ENCODE measurements around the gene TP53BP2.

The TP53BP2 gene

DNA sequence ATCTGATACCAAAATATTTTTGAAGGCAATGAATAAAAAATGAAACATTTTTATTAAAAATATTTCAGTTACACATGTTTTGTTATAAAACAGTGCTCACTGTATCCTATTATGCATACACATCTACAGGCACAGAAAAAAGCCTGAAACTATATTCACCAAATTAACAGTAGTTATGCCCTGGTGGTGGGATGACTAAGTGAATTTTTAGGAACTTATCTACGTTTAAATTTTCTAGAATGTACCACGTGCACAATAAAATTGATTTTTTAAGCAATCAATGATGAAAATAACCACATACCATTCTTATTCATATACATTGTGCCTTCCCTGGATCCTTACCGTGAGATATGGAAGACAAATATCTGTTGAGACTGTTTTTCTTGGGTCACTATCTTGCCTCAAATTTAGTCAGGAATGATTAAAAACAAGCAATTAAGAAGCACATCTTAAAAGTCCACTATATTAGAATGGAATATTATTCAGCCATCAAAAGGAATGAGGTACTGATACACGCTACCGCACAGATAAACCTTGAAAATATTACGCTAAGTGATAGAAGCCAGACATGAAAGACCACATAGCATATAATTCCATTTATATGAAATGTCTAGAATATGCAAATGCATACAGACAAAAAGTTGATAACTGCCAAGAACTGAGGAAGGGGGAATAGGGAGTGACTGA, 17.4 kb downstream of the TP53BP2 start:
- no peak overlapping the region for H3K4me3 ChIP-seq (ENCODE audit: low read depth, low read length)
- no peak for DNase-seq (ENCODE audit: low read depth)
- TF ChIP-seq, protein P1, sequence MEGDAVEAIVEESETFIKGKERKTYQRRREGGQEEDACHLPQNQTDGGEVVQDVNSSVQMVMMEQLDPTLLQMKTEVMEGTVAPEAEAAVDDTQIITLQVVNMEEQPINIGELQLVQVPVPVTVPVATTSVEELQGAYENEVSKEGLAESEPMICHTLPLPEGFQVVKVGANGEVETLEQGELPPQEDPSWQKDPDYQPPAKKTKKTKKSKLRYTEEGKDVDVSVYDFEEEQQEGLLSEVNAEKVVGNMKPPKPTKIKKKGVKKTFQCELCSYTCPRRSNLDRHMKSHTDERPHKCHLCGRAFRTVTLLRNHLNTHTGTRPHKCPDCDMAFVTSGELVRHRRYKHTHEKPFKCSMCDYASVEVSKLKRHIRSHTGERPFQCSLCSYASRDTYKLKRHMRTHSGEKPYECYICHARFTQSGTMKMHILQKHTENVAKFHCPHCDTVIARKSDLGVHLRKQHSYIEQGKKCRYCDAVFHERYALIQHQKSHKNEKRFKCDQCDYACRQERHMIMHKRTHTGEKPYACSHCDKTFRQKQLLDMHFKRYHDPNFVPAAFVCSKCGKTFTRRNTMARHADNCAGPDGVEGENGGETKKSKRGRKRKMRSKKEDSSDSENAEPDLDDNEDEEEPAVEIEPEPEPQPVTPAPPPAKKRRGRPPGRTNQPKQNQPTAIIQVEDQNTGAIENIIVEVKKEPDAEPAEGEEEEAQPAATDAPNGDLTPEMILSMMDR (IDR thresholded peaks at IDR 0.05; ENCODE audit: low read depth, low read length) = no peak
- TF ChIP-seq MYC (IDR thresholded peaks at IDR 0.05; ENCODE audit: low read depth, low read length) (no peak), POLR2A (IDR thresholded peaks at IDR 0.05; ENCODE audit: extremely low read depth, insufficient read length) (no peak)
- TF ChIP-seq, protein P2, sequence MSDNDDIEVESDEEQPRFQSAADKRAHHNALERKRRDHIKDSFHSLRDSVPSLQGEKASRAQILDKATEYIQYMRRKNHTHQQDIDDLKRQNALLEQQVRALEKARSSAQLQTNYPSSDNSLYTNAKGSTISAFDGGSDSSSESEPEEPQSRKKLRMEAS (IDR thresholded peaks at IDR 0.05; ENCODE audit: low read depth, low read length) = no peak

DNA sequence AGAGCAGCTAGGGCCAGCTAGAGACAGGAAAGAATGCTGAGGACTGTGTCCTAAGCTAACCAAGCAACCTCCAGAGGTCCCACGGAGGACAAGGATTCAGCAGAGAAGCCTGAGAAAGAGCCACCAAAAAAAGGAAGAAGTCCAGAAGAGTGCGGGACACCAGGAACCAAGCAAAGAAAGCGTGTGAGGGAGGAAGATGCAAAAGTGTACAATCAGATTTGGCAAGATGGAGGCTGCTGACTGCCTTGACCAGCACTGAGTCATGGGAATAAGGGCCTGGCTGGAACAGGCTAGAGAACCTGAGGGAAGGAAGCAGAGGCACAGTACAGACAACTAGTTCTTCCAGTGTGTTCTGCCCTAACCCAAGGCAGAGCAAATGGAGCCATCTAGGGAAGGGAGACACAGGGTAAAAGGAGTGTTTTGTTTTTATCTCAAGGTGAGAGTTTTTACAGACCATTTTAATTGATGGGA, 18.5 kb downstream of the TP53BP2 start:
- peak; percentile 69 for DNase-seq (ENCODE audit: low read depth)
- H3K4me3 ChIP-seq (ENCODE audit: low read depth, low read length) = peak overlapping the region; percentile 3

DNA sequence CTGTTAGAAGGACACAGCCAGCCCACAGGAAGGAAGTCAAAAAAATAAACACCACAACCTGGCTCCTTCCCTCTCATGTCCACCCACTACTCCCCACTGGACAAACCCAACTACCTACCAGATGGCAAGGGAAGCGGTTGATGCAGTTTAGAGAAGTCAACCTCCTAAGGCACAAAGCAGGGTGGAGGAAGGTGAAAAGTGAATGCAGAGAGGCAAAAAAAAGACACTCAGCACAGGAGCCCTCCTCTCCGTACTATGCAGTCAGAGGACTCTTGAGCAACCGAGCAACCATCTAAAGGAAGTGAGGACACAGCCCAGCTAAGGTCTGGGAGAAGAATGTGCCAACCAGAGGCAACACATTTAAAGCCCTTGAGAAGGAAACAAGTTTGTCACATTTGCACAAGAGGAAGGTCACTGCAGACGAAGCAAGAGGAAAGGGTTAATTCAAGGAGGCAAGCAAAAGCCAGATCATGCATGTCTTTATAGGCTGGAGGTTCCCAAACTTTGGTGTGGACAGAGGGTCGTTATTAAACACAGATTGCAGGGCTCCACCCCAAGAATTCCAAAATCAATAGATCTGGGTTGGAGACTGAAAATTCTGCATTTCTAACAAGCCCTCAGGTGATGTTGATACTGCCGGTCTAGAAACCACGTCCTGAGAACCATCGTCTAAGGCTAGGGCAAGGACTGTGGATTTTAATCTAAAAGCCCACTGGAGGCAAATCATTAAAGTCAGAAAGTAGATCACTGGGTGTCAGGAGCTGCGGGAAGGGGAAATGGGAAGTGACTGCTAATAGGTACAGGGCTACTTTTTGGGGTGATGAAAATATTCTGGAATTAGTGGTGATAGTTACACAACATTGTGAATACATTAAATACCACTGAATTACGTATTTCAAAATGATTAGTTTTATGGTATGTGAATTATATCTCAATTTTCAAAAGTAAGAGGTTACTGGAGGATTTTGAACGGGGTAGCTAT, 19.7 kb downstream of the TP53BP2 start:
- TF ChIP-seq, protein P1 (IDR thresholded peaks at IDR 0.05; ENCODE audit: low read depth, low read length) = no peak
- TF ChIP-seq POLR2A (IDR thresholded peaks at IDR 0.05; ENCODE audit: extremely low read depth, insufficient read length) (peak; percentile 25), MYC (IDR thresholded peaks at IDR 0.05; ENCODE audit: low read depth, low read length) (peak; percentile 51; the same call in 1 of the 2 replicates)
- TF ChIP-seq, protein P2 (IDR thresholded peaks at IDR 0.05; ENCODE audit: low read depth, low read length) = peak; percentile 67
- peak; percentile 96 for DNase-seq (ENCODE audit: low read depth)
- H3K4me3 ChIP-seq (ENCODE audit: low read depth, low read length) = peak overlapping the region; percentile 56

More for the DNA sequence above, 18.5 kb downstream of the TP53BP2 start:
- TF ChIP-seq, protein P1 (IDR thresholded peaks at IDR 0.05; ENCODE audit: low read depth, low read length) = no peak
- TF ChIP-seq POLR2A (IDR thresholded peaks at IDR 0.05; ENCODE audit: extremely low read depth, insufficient read length) (no peak), MYC (IDR thresholded peaks at IDR 0.05; ENCODE audit: low read depth, low read length) (no peak)
- TF ChIP-seq, protein P2 (IDR thresholded peaks at IDR 0.05; ENCODE audit: low read depth, low read length) = no peak

DNA sequence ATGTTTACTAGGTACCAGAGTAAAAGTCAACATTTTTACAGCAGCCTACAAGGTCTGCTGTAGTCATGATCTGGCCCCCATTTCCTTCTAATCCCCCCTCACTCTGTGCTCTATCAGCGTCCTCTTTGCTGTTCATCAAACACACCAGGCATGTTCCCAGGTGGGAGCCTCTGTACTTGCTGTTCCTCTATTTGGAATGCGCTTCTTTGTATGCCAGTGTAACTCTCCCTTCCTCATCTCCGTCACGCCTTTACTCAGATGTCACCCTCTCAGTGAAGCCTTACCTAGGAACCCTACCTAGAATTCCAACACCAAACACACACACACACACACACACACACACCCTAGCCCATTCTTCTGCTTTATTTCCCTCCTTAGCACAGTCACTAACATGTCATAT, 21.0 kb downstream of the TP53BP2 start:
- peak overlapping the region; percentile 56 for H3K4me3 ChIP-seq (ENCODE audit: low read depth, low read length)
- TF ChIP-seq MYC (IDR thresholded peaks at IDR 0.05; ENCODE audit: low read depth, low read length) (no peak), POLR2A (IDR thresholded peaks at IDR 0.05; ENCODE audit: extremely low read depth, insufficient read length) (no peak)
- TF ChIP-seq, protein P2 (IDR thresholded peaks at IDR 0.05; ENCODE audit: low read depth, low read length) = no peak
- TF ChIP-seq, protein P1 (IDR thresholded peaks at IDR 0.05; ENCODE audit: low read depth, low read length) = no peak
- no peak for DNase-seq (ENCODE audit: low read depth)

DNA sequence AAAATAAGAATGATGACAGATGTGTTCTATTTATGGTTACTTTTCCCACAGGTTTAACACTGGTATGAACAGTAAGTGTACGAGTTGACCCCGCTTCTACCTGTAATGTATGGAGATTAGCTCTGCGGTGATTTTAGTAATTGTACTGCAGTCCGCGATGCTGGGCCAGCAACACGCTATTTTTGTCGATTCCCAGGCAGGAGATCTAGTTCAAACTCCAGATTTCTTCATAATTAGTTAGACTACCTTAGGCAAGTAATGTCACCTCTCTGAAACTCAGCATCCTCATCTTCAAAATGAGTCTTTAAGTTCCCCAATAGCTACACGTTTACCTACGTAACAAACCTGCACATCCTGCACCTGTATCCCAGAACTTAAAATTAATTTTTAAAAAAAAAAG, 21.5 kb downstream of the TP53BP2 start:
- no peak for DNase-seq (ENCODE audit: low read depth)
- TF ChIP-seq POLR2A (IDR thresholded peaks at IDR 0.05; ENCODE audit: extremely low read depth, insufficient read length) = no peak
- TF ChIP-seq, protein P2 (IDR thresholded peaks at IDR 0.05; ENCODE audit: low read depth, low read length) = no peak
- TF ChIP-seq, protein P1 (IDR thresholded peaks at IDR 0.05; ENCODE audit: low read depth, low read length) = no peak
- no peak for TF ChIP-seq MYC (IDR thresholded peaks at IDR 0.05; ENCODE audit: low read depth, low read length)
- no peak overlapping the region for H3K4me3 ChIP-seq (ENCODE audit: low read depth, low read length)
